GM23338 (cell line): ENCODE results near the gene ANKUB1. TPM values are rescaled to one million over a fixed set of nuclear protein-coding genes. Genes with fewer than 3 reads are reported as not detected.

Source experiments
- ATAC-seq: fragments of 200-7000 bp; cut with Tn5 transposase; 3 replicates; pipeline ENCODE4 v1.9.1; 2020
- DNase-seq: peaks from one replicate; pipeline ENCODE4 v3.0.0-alpha.2; 2015; ENCODE audit warnings: low spot score
- H2AFZ ChIP-seq: fragments of 200-600 bp; sonication (generic); 2 replicates; pipeline ENCODE4 v1.8.0; 2016; ENCODE audit warnings: antibody characterized with exemption, mild to moderate bottlenecking, moderate library complexity
- H3F3A ChIP-seq: fragments of 200-600 bp; sonication (generic); replicated peaks from 2 replicates; pipeline ENCODE4 v1.8.0; 2017; ENCODE audit warnings: antibody characterized with exemption, mixed run types, low read depth
- H3K27ac ChIP-seq: fragments of 200-600 bp; sonication (generic); 2 replicates; pipeline ENCODE4 v1.6.1; 2016; ENCODE audit warnings: low read depth
- H3K27me3 ChIP-seq: fragments of 200-600 bp; sonication (generic); 2 replicates; pipeline ENCODE4 v1.8.0; 2016; ENCODE audit warnings: mild to moderate bottlenecking, mixed run types, moderate library complexity; ENCODE audit not compliant: insufficient read depth
- H3K36me3 ChIP-seq: fragments of 200-600 bp; sonication (generic); 2 replicates; pipeline ENCODE4 v1.8.0; 2016; ENCODE audit warnings: mild to moderate bottlenecking; ENCODE audit not compliant: insufficient read depth
- H3K4me1 ChIP-seq: fragments of 200-600 bp; sonication (generic); 2 replicates; pipeline ENCODE4 v1.8.0; 2016; ENCODE audit warnings: mild to moderate bottlenecking, moderate library complexity; ENCODE audit not compliant: insufficient read depth
- H3K4me2 ChIP-seq: fragments of 200-600 bp; sonication (generic); 2 replicates; pipeline ENCODE4 v1.7.1; 2017; ENCODE audit warnings: mixed run types
- H3K4me3 ChIP-seq: fragments of 200-600 bp; sonication (generic); 2 replicates; pipeline ENCODE4 v1.6.1; 2016; ENCODE audit warnings: mixed run types
- H3K79me2 ChIP-seq: fragments of 200-600 bp; sonication (generic); replicated peaks from 2 replicates; pipeline ENCODE4 v1.8.0; 2017; ENCODE audit warnings: mild to moderate bottlenecking; ENCODE audit not compliant: insufficient read depth
- H3K9me2 ChIP-seq: fragments of 200-600 bp; sonication (generic); 2 replicates; pipeline ENCODE4 v1.8.0; 2017; ENCODE audit not compliant: insufficient read depth
- H4K20me1 ChIP-seq: fragments of 200-600 bp; sonication (generic); replicated peaks from 2 replicates; pipeline ENCODE4 v1.8.0; 2017; ENCODE audit warnings: mild to moderate bottlenecking; ENCODE audit not compliant: insufficient read depth
- H3K27ac Mint-ChIP-seq: 2 replicates; pipeline ENCODE4 v1.8.0; 2020; ENCODE audit warnings: inconsistent platforms, mild to moderate bottlenecking, moderate library complexity, mixed read lengths
- H3K27me3 Mint-ChIP-seq: 3 replicates; pipeline ENCODE4 v1.8.0; 2022; ENCODE audit warnings: low read depth, mild to moderate bottlenecking, moderate library complexity, mixed read lengths, inconsistent platforms; ENCODE audit not compliant: insufficient read depth, poor library complexity
- H3K36me3 Mint-ChIP-seq: 3 replicates; pipeline ENCODE4 v1.8.0; 2021; ENCODE audit warnings: low read depth, mild to moderate bottlenecking, inconsistent platforms, moderate library complexity, mixed read lengths
- H3K4me1 Mint-ChIP-seq: 3 replicates; pipeline ENCODE4 v1.8.0; 2020; ENCODE audit warnings: mild to moderate bottlenecking, inconsistent platforms, mixed read lengths
- H3K4me3 Mint-ChIP-seq: 3 replicates; pipeline ENCODE4 v1.8.0; 2021; ENCODE audit warnings: moderate library complexity, mild to moderate bottlenecking, inconsistent platforms, mixed read lengths
- H3K9me3 Mint-ChIP-seq: 3 replicates; pipeline ENCODE4 v1.8.0; 2020; ENCODE audit warnings: moderate library complexity, mild to moderate bottlenecking, inconsistent platforms, mixed read lengths
- CREB1 ChIP-seq: fragments of 250-450 bp; sonication (Bioruptor Pico); IDR thresholded peaks from 2 replicates; pipeline ENCODE4 v1.5.0; 2020; ENCODE audit warnings: low read depth, mild to moderate bottlenecking, moderate library complexity
- CTCF ChIP-seq, 2 experiments: fragments of 200-600 bp in 1 of 2; sonication (generic) in 1 of 2; conservative IDR thresholded peaks; 2 replicates each; pipeline versions ENCODE4 v1.5.1 to v1.6.1; 2016 to 2017; ENCODE audit warnings: antibody characterized with exemption in 2 of 2, low read depth in 2 of 2, mild to moderate bottlenecking in 2 of 2, moderate library complexity in 1 of 2
- EZH2 ChIP-seq: fragments of 200-600 bp; sonication (generic); IDR thresholded peaks from one replicate; pipeline ENCODE4 v1.8.0; 2017; ENCODE audit warnings: antibody characterized with exemption, mild to moderate bottlenecking, low read depth; ENCODE audit not compliant: unreplicated experiment
- EZH2phosphoT487 ChIP-seq: fragments of 200-600 bp; sonication (generic); IDR thresholded peaks from one replicate; pipeline ENCODE4 v1.8.1; 2018; ENCODE audit warnings: antibody characterized with exemption; ENCODE audit not compliant: unreplicated experiment
- NANOG ChIP-seq: IDR thresholded peaks from 2 replicates; pipeline ENCODE4 v1.6.1; 2016; ENCODE audit warnings: antibody characterized with exemption, borderline replicate concordance
- REST ChIP-seq: IDR thresholded peaks from one replicate; pipeline ENCODE4 v1.6.1; 2018; ENCODE audit warnings: antibody characterized with exemption; ENCODE audit not compliant: unreplicated experiment
- STAT1 ChIP-seq: IDR thresholded peaks from one replicate; pipeline ENCODE4 v1.6.1; 2016; ENCODE audit warnings: antibody characterized with exemption; ENCODE audit not compliant: unreplicated experiment
- ZNF114 ChIP-seq: fragments of 250-450 bp; sonication (Bioruptor Pico); IDR thresholded peaks from 2 replicates; pipeline ENCODE4 v1.5.0; 2020; ENCODE audit warnings: mild to moderate bottlenecking, moderate library complexity
- ZNF331 ChIP-seq: fragments of 250-450 bp; sonication (Bioruptor Pico); IDR thresholded peaks from 2 replicates; pipeline ENCODE4 v1.5.0; 2020; ENCODE audit warnings: low read depth, mild to moderate bottlenecking, moderate library complexity
- polyA plus RNA-seq: library from polyadenylated mRNA; unstranded; fragments of >200 nt; fragmentation: Nextera tagmentation; extraction: Ambion mirVana; gene quantifications from 2 replicates; pipeline ENCODE4 v1.2.1, GENCODE V29; 2016
- total RNA-seq: library from RNA; depleted of rRNA; stranded (reverse); fragments of >200 nt; shearing (Covaris generic); gene quantifications from 2 replicates; pipeline ENCODE4 v1.2.3, GENCODE V29; 2014

ANKUB1 gene
- total and polyA plus RNA-seq, 2 experiments from 2014 or later, result not detected

- TF ChIP-seq CTCF (conservative IDR thresholded peaks at IDR 0.05; ENCODE audit: low read depth in 2 of 2) (no peak), REST (no peak), CREB1 (CRISPR knock-in tag) (no peak), STAT1 (no peak)
Measured at GRCh38 chr3:149820183-149820582, 27.8 kb upstream of the ANKUB1 start (continued).

GRCh38 chr3:149819432-149819831 is 27.1 kb upstream of the ANKUB1 start:
- H3K27me3 ChIP-seq, result no peaks in the 10 kb centered on the region
- H3K9me3 Mint-ChIP-seq, result peaks cover 7% of the 10 kb centered on the region; the same call in 2 of the 3 replicates
- H3K27ac Mint-ChIP-seq, result no peak overlapping the region
- peaks cover 100% of the 10 kb centered on the region for H3K79me2 ChIP-seq
- H3K4me1 ChIP-seq, result peaks cover 33% of the 10 kb centered on the region
- H4K20me1 ChIP-seq, result peaks cover 15% of the 10 kb centered on the region
- H3K36me3 ChIP-seq, result no peaks in the 10 kb centered on the region
- H2AFZ ChIP-seq, result no peak overlapping the region
- no peaks in the 10 kb centered on the region for H3K27me3 Mint-ChIP-seq
- DNase-seq, result no peak
- no peak overlapping the region for H3K4me3 Mint-ChIP-seq
- H3F3A ChIP-seq, result no peaks in the 10 kb centered on the region
- H3K4me2 ChIP-seq, result no peak overlapping the region
- H3K9me2 ChIP-seq, result no peaks in the 10 kb centered on the region
- peaks cover 38% of the 10 kb centered on the region for H3K4me1 Mint-ChIP-seq
- H3K4me3 ChIP-seq, result no peak overlapping the region
- no peak for ATAC-seq
- H3K27ac ChIP-seq, result no peak overlapping the region
- peaks cover 14% of the 10 kb centered on the region; the same call in 2 of the 3 replicates for H3K36me3 Mint-ChIP-seq
- TF ChIP-seq NANOG, result no peak
- TF ChIP-seq STAT1, result no peak
- TF ChIP-seq EZH2, result no peak
- TF ChIP-seq ZNF331, result no peak
- TF ChIP-seq CREB1 (CRISPR knock-in tag), result no peak
- no peak for TF ChIP-seq ZNF114 (CRISPR knock-in tag)
- no peak for TF ChIP-seq CTCF (conservative IDR thresholded peaks at IDR 0.05; ENCODE audit: low read depth in 2 of 2)
- no peak for TF ChIP-seq EZH2phosphoT487
- no peak for TF ChIP-seq REST
